ENCODE measurements around the gene CDKN2A.

DNA sequence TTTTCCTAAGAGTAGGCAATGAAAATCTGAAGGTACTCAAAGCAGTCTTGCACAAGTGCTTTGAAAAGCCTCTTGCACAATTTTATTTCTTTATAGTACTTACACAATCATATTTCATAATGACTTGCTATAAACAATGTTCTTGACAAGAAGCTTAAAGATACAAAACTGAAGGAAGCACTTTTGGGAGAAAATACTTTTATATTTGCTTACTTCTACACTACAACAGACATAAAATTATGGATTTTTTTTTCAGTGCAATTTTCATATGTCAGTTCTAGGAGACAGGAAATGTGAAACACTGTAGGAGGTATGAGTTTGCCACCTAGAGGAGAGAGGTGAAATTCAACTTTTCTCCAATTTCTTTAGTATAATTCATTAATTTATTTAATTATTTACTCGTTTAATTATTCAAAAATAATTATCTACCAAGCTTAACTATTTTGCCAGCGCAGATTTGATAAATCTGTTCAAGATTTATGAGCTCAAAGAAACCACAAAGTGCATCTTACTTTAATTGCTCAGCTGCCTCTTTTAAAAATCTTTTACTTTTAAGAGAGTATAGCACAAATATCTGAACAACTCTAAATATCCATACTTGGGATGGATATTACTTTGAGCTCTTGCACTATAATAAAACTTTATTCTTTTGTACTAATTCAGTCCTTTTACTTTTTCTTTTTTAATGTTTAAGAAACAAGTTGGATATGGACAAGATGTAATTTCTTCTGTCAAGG is 43.9 kb upstream of the CDKN2A start:
- TF ChIP-seq TAF1 (IDR thresholded peaks at IDR 0.05; ENCODE audit: borderline replicate concordance, insufficient read depth, low read length) = no peak
- no peak for TF ChIP-seq POLR2AphosphoS5 (IDR thresholded peaks at IDR 0.05; ENCODE audit: low read depth, low read length)
- TF ChIP-seq, protein P1, sequence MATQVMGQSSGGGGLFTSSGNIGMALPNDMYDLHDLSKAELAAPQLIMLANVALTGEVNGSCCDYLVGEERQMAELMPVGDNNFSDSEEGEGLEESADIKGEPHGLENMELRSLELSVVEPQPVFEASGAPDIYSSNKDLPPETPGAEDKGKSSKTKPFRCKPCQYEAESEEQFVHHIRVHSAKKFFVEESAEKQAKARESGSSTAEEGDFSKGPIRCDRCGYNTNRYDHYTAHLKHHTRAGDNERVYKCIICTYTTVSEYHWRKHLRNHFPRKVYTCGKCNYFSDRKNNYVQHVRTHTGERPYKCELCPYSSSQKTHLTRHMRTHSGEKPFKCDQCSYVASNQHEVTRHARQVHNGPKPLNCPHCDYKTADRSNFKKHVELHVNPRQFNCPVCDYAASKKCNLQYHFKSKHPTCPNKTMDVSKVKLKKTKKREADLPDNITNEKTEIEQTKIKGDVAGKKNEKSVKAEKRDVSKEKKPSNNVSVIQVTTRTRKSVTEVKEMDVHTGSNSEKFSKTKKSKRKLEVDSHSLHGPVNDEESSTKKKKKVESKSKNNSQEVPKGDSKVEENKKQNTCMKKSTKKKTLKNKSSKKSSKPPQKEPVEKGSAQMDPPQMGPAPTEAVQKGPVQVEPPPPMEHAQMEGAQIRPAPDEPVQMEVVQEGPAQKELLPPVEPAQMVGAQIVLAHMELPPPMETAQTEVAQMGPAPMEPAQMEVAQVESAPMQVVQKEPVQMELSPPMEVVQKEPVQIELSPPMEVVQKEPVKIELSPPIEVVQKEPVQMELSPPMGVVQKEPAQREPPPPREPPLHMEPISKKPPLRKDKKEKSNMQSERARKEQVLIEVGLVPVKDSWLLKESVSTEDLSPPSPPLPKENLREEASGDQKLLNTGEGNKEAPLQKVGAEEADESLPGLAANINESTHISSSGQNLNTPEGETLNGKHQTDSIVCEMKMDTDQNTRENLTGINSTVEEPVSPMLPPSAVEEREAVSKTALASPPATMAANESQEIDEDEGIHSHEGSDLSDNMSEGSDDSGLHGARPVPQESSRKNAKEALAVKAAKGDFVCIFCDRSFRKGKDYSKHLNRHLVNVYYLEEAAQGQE (IDR thresholded peaks at IDR 0.05; ENCODE audit: insufficient read depth in 1 of 2, low read depth in 2 of 2, low read length in 2 of 2) = no peak
- TF ChIP-seq SIN3A (IDR thresholded peaks at IDR 0.05; ENCODE audit: borderline replicate concordance, insufficient read depth, low read length) = no peak
- no peak for TF ChIP-seq FOXP2 (optimal IDR thresholded peaks at IDR 0.05; ENCODE audit: borderline replicate concordance, extremely low read depth, extremely low read length, insufficient read depth)

Data from PFSK-1 (cell line).